NT2/D1 (cell line): ENCODE measurements around the gene SPRTN.

Source experiments
- SUZ12 ChIP-seq: IDR thresholded peaks from 2 replicates; pipeline ENCODE4 v1.6.1; 2011; ENCODE audit not compliant: insufficient read length, insufficient read depth; ENCODE audit errors: extremely low read depth
- YY1 ChIP-seq: IDR thresholded peaks from 2 replicates; pipeline ENCODE4 v1.6.1; 2011; ENCODE audit not compliant: insufficient read length, insufficient read depth
- ZNF274 ChIP-seq: IDR thresholded peaks from 2 replicates; pipeline ENCODE4 v1.6.1; 2011; ENCODE audit warnings: mild to moderate bottlenecking, low read depth, low read length

GRCh38 chr1:231369282-231369681, 31.2 kb downstream of the SPRTN start:
- TF ChIP-seq ZNF274 (no peak), YY1 (no peak), SUZ12 (no peak)
